ENCODE measurements around the gene TEF.
A peak's percentile ranks its signal among the peaks of the same experiment; 100 is the strongest.

The TEF gene, protein sequence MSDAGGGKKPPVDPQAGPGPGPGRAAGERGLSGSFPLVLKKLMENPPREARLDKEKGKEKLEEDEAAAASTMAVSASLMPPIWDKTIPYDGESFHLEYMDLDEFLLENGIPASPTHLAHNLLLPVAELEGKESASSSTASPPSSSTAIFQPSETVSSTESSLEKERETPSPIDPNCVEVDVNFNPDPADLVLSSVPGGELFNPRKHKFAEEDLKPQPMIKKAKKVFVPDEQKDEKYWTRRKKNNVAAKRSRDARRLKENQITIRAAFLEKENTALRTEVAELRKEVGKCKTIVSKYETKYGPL

DNA sequence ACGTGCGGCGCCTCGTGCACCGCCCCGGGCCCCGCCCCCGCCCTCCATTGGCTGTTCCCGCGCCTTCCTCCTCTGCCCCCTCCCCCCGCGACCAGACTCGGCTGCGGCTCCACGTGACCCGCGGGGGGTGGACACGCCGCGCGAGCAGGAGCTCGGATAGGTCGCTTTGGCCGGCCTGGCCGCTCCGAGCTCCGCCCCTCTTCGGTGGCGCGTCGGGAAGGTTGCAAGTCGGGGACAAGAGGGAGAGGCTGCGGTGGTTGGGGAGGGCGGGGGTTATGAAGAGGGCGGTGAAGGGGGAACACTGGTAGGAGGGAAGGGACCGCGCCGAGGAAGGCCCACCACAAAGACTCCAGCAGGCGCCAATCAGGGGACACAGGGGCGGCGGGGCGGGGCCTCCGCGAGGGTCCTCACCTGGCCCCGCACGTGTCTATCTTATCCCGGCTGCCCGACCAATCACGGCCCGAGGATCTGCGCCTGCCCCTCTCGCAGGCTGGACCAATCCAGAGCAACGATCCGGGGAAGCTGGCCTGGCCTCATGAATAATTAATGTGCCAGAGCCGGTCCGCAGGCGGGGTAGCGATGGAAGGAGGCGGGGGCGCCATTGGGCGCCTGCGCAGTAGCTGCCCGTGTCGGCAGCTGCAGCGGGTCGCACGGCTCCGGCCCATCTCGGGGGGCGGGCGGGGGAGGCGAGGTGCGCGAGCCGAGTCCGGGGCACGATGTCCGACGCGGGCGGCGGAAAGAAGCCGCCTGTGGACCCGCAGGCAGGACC, at the start of gene TEF:
TSS of gene TEF (plus strand) at position 614 of the 769 bp plus-strand sequence. CDS start at position 717, 103 bp downstream.
- peak; percentile 99 for DNase-seq (ENCODE audit: low spot score)
- H3K4me3 ChIP-seq: peak within 1 kb of the TSS; percentile 78
- peak within 1 kb of the TSS; percentile 94 to 99 for H3K27ac ChIP-seq
- TF ChIP-seq, protein P1, sequence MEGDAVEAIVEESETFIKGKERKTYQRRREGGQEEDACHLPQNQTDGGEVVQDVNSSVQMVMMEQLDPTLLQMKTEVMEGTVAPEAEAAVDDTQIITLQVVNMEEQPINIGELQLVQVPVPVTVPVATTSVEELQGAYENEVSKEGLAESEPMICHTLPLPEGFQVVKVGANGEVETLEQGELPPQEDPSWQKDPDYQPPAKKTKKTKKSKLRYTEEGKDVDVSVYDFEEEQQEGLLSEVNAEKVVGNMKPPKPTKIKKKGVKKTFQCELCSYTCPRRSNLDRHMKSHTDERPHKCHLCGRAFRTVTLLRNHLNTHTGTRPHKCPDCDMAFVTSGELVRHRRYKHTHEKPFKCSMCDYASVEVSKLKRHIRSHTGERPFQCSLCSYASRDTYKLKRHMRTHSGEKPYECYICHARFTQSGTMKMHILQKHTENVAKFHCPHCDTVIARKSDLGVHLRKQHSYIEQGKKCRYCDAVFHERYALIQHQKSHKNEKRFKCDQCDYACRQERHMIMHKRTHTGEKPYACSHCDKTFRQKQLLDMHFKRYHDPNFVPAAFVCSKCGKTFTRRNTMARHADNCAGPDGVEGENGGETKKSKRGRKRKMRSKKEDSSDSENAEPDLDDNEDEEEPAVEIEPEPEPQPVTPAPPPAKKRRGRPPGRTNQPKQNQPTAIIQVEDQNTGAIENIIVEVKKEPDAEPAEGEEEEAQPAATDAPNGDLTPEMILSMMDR (IDR thresholded peaks at IDR 0.05): no peak

DNA sequence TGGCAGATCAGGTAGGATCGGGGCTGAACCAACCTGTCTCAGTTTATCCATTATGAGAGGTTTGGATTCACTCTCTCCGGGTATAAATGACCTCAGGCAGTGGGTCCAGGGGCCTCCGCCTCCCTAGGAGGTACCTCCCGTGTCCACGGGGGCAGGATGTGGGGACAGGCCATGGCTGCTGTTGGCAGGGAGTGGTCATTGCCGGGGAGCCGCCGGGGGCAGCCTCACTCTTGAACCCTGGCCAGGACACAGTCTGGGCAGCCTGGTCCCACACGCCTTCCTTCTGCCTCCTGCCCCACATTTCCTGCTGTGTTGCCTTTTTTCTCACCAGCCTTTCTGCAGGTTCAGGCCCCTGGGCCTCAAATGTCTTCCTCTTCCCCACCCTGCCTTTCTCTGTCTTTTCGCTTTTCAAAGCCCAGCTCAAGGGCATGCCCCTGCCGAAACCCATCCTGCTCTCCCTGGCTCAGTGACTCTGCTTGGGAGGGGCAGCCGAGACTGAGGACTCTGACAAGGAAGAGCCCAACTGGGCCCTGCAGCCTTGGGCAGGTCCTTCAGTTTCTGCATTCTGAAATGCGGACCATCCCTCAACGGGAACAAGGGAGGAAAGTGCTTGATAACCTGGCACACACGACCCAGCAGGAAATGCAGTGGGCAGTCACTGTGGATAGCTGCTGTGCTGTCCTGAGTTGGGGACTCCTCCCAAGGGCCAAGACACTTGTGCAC, 49.4 kb upstream of the TEF start:
- Histone ChIP-seq H3K27ac (no peak overlapping the region), H3K4me3 (no peak overlapping the region)
- no peak for DNase-seq (ENCODE audit: low spot score)
- TF ChIP-seq, protein P1 (IDR thresholded peaks at IDR 0.05): no peak

DNA sequence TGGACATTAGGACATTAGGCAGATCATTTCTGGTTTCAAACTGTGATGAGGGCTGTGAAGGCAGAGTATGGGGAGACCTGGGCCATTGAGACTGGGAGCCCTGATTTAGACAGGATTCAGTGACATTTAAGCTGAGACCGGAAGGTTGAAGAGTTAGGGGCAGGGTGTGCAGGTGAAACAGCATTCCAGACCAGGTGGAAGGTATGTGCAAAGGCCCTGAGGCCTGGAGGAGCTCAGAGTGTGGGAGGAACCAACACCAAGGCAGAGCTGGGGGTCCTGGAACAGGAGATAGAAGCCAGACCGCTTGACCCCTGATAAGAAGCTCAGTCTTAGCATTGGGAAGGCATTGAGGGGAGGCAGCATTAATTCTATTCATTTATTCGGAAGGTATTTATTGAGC, 47.9 kb upstream of the TEF start:
- no peak for DNase-seq (ENCODE audit: low spot score)
- TF ChIP-seq, protein P1 (IDR thresholded peaks at IDR 0.05): no peak
- Histone ChIP-seq H3K4me3 (no peak overlapping the region), H3K27ac (no peak overlapping the region)

DNA sequence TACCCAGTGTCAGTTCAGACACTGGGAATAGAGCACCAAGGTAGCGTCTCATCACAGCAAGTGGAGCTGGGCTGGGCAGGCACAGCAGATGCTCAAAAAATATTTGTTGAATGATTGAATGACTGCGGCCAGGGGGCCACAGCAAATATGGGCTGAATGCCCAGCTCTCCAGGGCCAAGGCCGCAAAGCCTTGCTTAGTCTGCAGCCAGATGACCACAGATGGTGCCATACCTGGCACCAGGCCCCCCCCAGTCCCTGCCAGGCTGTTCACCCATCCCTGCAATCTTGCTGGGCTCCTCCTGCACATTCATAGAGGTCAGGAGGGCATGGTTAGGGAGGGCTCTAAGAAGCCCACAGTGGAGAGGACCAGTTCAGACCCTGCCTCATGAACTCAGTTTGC, 47.5 kb upstream of the TEF start:
- TF ChIP-seq, protein P1 (IDR thresholded peaks at IDR 0.05): no peak
- H3K4me3 ChIP-seq: no peak overlapping the region
- no peak overlapping the region for H3K27ac ChIP-seq
- no peak for DNase-seq (ENCODE audit: low spot score)

DNA sequence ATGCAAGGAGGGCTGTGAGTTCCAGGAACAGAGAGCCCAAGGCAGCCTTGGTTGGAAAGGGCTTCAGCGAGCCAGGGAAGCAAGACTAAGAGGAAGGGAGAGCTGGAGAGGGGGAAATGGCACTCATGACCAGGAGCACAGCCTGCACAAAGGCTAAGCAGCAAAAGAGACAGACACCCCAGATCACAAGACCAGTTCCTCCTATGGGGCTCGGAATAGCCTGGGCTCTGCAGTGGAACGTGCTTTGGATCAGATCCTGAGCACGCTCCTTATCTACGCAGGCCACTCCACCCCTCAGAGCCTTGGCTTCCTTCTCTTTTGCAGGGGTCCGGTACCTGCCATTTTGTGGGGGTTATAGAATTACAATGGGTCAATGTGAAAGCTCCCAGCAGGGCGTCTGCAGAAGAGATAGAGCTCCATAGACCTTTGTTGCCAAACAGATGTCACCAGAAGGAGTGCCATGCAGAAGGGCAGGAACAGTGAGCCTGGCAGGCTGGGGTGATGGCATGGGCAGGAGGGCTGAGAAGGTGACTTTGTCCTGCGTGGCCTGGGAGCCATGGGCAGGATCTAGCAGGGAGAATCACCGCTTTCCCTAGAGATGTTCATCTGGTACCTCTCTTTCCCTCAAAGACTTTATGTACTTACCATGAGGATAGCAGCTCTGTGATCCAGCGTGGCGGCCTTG, 46.6 kb upstream of the TEF start:
- DNase-seq (ENCODE audit: low spot score): no peak
- TF ChIP-seq, protein P1 (IDR thresholded peaks at IDR 0.05): no peak
- Histone ChIP-seq H3K4me3 (no peak overlapping the region), H3K27ac (no peak overlapping the region)

DNA sequence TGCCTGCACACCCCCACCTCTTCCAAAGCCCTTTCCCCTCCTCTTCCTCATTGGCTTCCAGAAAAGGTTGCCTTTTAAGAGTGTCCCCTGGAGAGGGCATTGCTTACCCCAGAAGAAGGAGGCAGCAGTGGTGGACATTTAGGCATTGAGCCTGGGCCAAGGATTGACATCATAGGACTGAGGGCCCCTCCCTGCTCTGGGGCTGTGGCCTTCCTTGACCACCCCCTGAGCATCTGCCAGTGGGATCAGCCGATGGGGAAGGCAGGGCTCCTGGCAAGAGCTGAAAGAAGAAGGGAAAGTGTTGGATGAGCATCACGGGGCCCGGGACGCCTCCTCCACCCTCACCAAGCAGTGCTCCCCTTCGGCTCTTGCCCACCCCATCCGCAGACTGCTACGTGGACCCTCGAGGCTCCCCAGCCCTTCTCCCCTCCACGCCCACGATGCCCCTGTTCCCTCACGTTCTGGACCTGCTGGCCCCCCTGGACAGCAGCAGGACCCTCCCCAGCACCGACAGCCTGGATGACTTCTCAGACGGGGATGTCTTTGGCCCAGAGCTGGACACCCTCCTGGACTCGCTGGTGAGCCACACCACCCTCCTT, 43.0 kb upstream of the TEF start:
- no peak overlapping the region for H3K27ac ChIP-seq
- DNase-seq (ENCODE audit: low spot score): no peak
- H3K4me3 ChIP-seq: no peak overlapping the region
- TF ChIP-seq, protein P1 (IDR thresholded peaks at IDR 0.05): no peak
